MM.1S (cell line): ENCODE measurements around the gene RAVER1.

Source experiments
- EZH2 ChIP-seq: fragments of 300-600 bp; sonication (generic); optimal IDR thresholded peaks from 2 replicates; pipeline ENCODE3; 2017; ENCODE audit warnings: low read depth, mild to moderate bottlenecking, antibody characterized with exemption, low read length, mixed read lengths
- EZH2phosphoT487 ChIP-seq: fragments of 300-600 bp; sonication (generic); IDR thresholded peaks from 2 replicates; pipeline ENCODE4 v1.6.1; 2018; ENCODE audit warnings: antibody characterized with exemption, low read length
- TF ChIP-seq, protein P1 (sequence below): fragments of 300-600 bp; sonication (generic); IDR thresholded peaks from 2 replicates; pipeline ENCODE4 v1.5.1; 2016; ENCODE audit warnings: antibody characterized with exemption, low read length, mixed read lengths

DNA sequence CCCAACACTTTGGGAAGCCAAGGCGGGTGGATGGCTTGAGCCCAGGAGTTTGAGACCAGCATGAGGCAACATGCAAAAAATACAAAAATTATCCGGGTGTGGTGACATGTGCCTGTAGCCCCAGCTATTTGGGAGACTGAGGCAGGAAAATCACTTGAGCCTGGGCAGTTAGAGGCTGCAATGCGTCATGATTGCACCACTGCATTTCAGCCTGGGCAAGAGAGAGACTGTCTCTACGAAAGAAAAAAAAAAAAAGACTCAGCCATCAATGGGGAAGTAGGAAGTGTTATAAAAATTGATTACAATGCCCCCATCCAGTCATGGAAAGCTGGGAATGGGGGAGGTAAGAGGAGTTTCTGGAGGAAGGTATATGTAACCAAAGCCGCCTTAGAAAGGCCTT lies 41.6 kb upstream of the RAVER1 start:
- TF ChIP-seq, protein P1, sequence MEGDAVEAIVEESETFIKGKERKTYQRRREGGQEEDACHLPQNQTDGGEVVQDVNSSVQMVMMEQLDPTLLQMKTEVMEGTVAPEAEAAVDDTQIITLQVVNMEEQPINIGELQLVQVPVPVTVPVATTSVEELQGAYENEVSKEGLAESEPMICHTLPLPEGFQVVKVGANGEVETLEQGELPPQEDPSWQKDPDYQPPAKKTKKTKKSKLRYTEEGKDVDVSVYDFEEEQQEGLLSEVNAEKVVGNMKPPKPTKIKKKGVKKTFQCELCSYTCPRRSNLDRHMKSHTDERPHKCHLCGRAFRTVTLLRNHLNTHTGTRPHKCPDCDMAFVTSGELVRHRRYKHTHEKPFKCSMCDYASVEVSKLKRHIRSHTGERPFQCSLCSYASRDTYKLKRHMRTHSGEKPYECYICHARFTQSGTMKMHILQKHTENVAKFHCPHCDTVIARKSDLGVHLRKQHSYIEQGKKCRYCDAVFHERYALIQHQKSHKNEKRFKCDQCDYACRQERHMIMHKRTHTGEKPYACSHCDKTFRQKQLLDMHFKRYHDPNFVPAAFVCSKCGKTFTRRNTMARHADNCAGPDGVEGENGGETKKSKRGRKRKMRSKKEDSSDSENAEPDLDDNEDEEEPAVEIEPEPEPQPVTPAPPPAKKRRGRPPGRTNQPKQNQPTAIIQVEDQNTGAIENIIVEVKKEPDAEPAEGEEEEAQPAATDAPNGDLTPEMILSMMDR: no peak
- no peak for TF ChIP-seq EZH2
- no peak for TF ChIP-seq EZH2phosphoT487
